K562 (cell line): ENCODE measurements around the gene CYRIA. TPM values are rescaled to one million over a fixed set of nuclear protein-coding genes. Genes with fewer than 3 reads are reported as not detected.

Experiments used
- ARID1B ChIP-seq: fragments of 450-650 bp; IDR thresholded peaks from 2 replicates; pipeline ENCODE4 v1.6.1; 2016; ENCODE audit warnings: antibody characterized with exemption, mild to moderate bottlenecking, inconsistent platforms
- ETV6 ChIP-seq, 3 experiments: fragments of 150-350 bp in 1 of 3; sonication (generic) in 1 of 3; formaldehyde crosslinking in 1 of 3; IDR thresholded peaks; 2 replicates each; pipeline versions ENCODE4 v1.6.1 to v1.8.0; 2014 to 2022; ENCODE audit warnings: borderline replicate concordance in 2 of 3, low read depth in 2 of 3, antibody characterized with exemption in 1 of 3, low read length in 1 of 3, mild to moderate bottlenecking in 1 of 3, missing genetic modification reagents in 1 of 3
- FOSL1 ChIP-seq: fragments of 200-800 bp; sonication (Bioruptor generic); conservative IDR thresholded peaks from 2 replicates; pipeline ENCODE4 v1.6.1; 2016; ENCODE audit warnings: missing genetic modification characterization, missing compliant biosample characterization
- HDAC8 ChIP-seq: fragments of 450-650 bp; IDR thresholded peaks from 2 replicates; pipeline ENCODE4 v1.6.1; 2016; ENCODE audit warnings: mild to moderate bottlenecking, missing genetic modification characterization, moderate library complexity, missing compliant biosample characterization
- MAFF ChIP-seq: IDR thresholded peaks from 2 replicates; pipeline ENCODE4 v1.6.1; 2012; ENCODE audit warnings: low read length, improper control_type of control experiment
- MAFG ChIP-seq: fragments of 450-650 bp; conservative IDR thresholded peaks from 2 replicates; pipeline ENCODE4 v1.6.1; 2016; ENCODE audit warnings: missing genetic modification characterization, missing compliant biosample characterization
- MECOM ChIP-seq: fragments of 250-450 bp; sonication (Bioruptor Pico); IDR thresholded peaks from 2 replicates; pipeline ENCODE4 v1.8.0; 2022; ENCODE audit warnings: inconsistent platforms
- MEIS2 ChIP-seq: fragments of 450-650 bp; IDR thresholded peaks from 2 replicates; pipeline ENCODE4 v1.6.1; 2014; ENCODE audit warnings: mild to moderate bottlenecking; ENCODE audit not compliant: partially characterized antibody
- NFE2 ChIP-seq: IDR thresholded peaks from 2 replicates; pipeline ENCODE4 v1.6.1; 2014; ENCODE audit warnings: antibody characterized with exemption, low read depth
- NFE2L1 ChIP-seq: fragments of 450-650 bp; IDR thresholded peaks from 2 replicates; pipeline ENCODE4 v1.6.1; 2016; ENCODE audit warnings: missing genetic modification characterization, low read depth, mild to moderate bottlenecking, missing compliant biosample characterization, moderate library complexity, borderline replicate concordance
- NFRKB ChIP-seq: fragments of 450-650 bp; IDR thresholded peaks from 2 replicates; pipeline ENCODE4 v1.6.1; 2016; ENCODE audit warnings: low read depth
- POLR2B ChIP-seq: fragments of 450-650 bp; IDR thresholded peaks from 2 replicates; pipeline ENCODE4 v1.6.1; 2018; ENCODE audit warnings: low read depth; ENCODE audit not compliant: partially characterized antibody
- RCOR1 ChIP-seq, 2 experiments: IDR thresholded peaks; 2 replicates each; pipeline ENCODE4 v1.6.1; 2012; ENCODE audit warnings: low read depth in 2 of 2, low read length in 2 of 2, borderline replicate concordance in 1 of 2, improper control_type of control experiment in 1 of 2
- SMARCA4 ChIP-seq: fragments of 450-650 bp; IDR thresholded peaks from 2 replicates; pipeline ENCODE4 v1.6.1; 2016
- SOX6 ChIP-seq: fragments of 450-650 bp; IDR thresholded peaks from 2 replicates; pipeline ENCODE4 v1.6.1; 2014; ENCODE audit warnings: mild to moderate bottlenecking
- TEAD4 ChIP-seq, 2 experiments: sonication (generic) in 1 of 2; formaldehyde crosslinking in 1 of 2; IDR thresholded peaks; 2 replicates each; pipeline versions ENCODE4 v1.6.1 to v1.8.0; 2012 to 2022; ENCODE audit warnings: borderline replicate concordance in 1 of 2, inconsistent platforms in 1 of 2, low read length in 1 of 2, mild to moderate bottlenecking in 1 of 2, missing genetic modification reagents in 1 of 2
- ZNF134 ChIP-seq: fragments of 250-450 bp; sonication (Bioruptor Pico); conservative IDR thresholded peaks from 2 replicates; pipeline ENCODE4 v1.4.0; 2020
- ZNF444 ChIP-seq: fragments of 250-450 bp; sonication (Bioruptor Pico); IDR thresholded peaks from 2 replicates; pipeline ENCODE4 v1.4.0; 2020; ENCODE audit warnings: mild to moderate bottlenecking, moderate library complexity
- ZNF766 ChIP-seq: fragments of 200-800 bp; sonication (Bioruptor generic); conservative IDR thresholded peaks from 2 replicates; pipeline ENCODE4 v1.6.1; 2016; ENCODE audit warnings: missing genetic modification characterization, missing compliant biosample characterization
- polyA plus RNA-seq, 8 experiments: library from polyadenylated mRNA; depleted of rRNA in 4 of 8; stranded (reverse) in 5 of 8; unstranded in 3 of 8; fragments of >200 nt; fragmentation: Nextera tagmentation in 2 of 8; fragmentation: Illumina TruSeq in 1 of 8; extraction: Ambion mirVana in 2 of 8; extraction: Trizol in 1 of 8; gene quantifications; 2 replicates each; pipeline versions ENCODE4 v1.2.1 to v1.2.3, GENCODE V29; 2011 to 2014; ENCODE audit warnings: inconsistent platforms in 1 of 8, missing spikeins in 1 of 8
- total RNA-seq, 7 experiments: library from RNA; depleted of rRNA in 6 of 7; stranded (reverse); fragments of >200 nt in 6 of 7; fragmentation: Illumina TruSeq in 2 of 7; extraction: Trizol in 2 of 7; gene quantifications; 2 replicates each; pipeline versions ENCODE4 v1.2.1 to v1.2.3, GENCODE V29; 2011 to 2021; ENCODE audit warnings: low replicate concordance in 1 of 7
- TF ChIP-seq, protein P1 (sequence below), 2 experiments: fragments of 450-650 bp; conservative IDR thresholded peaks; 2 replicates each; pipeline ENCODE4 v1.6.1; 2017; ENCODE audit warnings: mild to moderate bottlenecking in 2 of 2, moderate library complexity in 2 of 2
- TF ChIP-seq, protein P2 (sequence below): fragments of 450-650 bp; conservative IDR thresholded peaks from 2 replicates; pipeline ENCODE4 v1.6.1; 2016; ENCODE audit warnings: missing genetic modification characterization, low read depth, mild to moderate bottlenecking, missing compliant biosample characterization, moderate library complexity

Gene CYRIA
- total and polyA plus RNA-seq, 9 of the 15 experiments (the other 6 are each of a cell fraction or from before 2014, with no cell fraction given), result 0.84 to 5.6 (median 3.0) TPM

DNA sequence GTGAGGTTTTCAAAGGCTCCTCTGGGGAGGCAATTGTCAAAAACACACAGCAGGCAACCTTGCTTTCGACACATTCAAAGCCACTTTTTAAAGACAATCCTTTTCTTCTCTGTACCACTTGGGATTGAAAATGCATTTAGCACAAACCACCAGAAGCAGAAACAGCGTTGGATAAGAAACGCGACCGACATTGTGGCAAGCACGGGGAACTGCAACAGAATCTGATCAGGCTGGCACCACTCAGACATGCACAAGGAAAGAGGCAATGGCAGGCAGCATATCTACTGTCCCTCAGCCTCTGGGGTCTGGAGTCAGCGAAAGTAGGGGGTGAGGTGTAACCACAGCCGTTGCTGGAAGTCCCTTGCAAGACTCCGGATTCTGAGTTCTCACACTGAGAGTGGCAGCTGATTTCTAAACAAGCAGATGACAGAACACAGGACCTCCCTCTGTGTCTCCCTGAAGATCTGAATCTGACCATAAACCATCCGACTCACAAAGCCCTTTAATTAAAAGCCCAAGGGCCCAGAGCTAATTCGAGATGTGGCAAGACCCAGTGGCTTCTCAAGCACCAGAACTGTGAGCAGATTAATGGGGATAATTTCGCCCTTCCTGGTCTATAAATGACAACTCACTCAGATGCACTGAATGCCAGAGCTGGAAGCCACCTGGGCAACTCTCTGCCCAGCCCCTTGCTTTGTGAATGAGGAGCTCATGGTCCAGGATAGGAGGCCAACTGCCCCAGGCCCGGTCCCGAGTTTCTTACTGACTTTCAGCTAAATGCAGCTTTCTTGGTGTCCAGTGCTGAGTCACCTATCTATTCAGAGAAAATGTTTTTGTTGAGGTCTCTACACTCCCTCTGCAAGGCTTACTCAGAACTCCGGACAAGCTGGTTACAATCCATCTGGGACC, 29.6 kb downstream of the CYRIA start (continued):
- TF ChIP-seq, protein P1, sequence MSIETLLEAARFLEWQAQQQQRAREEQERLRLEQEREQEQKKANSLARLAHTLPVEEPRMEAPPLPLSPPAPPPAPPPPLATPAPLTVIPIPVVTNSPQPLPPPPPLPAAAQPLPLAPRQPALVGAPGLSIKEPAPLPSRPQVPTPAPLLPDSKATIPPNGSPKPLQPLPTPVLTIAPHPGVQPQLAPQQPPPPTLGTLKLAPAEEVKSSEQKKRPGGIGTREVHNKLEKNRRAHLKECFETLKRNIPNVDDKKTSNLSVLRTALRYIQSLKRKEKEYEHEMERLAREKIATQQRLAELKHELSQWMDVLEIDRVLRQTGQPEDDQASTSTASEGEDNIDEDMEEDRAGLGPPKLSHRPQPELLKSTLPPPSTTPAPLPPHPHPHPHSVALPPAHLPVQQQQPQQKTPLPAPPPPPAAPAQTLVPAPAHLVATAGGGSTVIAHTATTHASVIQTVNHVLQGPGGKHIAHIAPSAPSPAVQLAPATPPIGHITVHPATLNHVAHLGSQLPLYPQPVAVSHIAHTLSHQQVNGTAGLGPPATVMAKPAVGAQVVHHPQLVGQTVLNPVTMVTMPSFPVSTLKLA (conservative IDR thresholded peaks at IDR 0.05), result 0 out of 4 replicates have a peak, but pooled peaks of 1 of the 2 experiments have one; percentile 19
- TF ChIP-seq TEAD4 (IDR thresholded peaks at IDR 0.05; ENCODE audit: low read length) (0 out of 2 replicates have a peak, but pooled peaks have one; percentile 3), TEAD4 (CRISPR knock-in tag; IDR thresholded peaks at IDR 0.05; ENCODE audit: borderline replicate concordance) (no peak), NFE2 (peak; percentile 97), ETV6 (IDR thresholded peaks at IDR 0.05; ENCODE audit: borderline replicate concordance in 1 of 2, low read depth in 2 of 2, low read length in 1 of 2) (peak in 1 of 2 experiments; percentile 43; a peak in 1 of 4 replicates), ETV6 (CRISPR knock-in tag; IDR thresholded peaks at IDR 0.05; ENCODE audit: borderline replicate concordance) (no peak), ZNF766 (CRISPR knock-in tag) (peak; percentile 68; the same call in 1 of the 2 replicates), RCOR1 (IDR thresholded peaks at IDR 0.05; ENCODE audit: borderline replicate concordance in 1 of 2, low read depth in 2 of 2, low read length in 2 of 2) (peak in 1 of 2 experiments; percentile 49; a peak in 1 of 4 replicates), MAFF (peak; percentile 88), POLR2B (no peak), MAFG (tag) (peak; percentile 90), ARID1B (peak; percentile 67), FOSL1 (tag) (peak; percentile 87), MEIS2 (peak; percentile 14), MECOM (CRISPR knock-in tag) (peak; percentile 86), ZNF444 (CRISPR knock-in tag) (no peak), HDAC8 (tag) (0 out of 2 replicates have a peak, but pooled peaks have one; percentile 44), ZNF134 (0 out of 2 replicates have a peak, but pooled peaks have one; percentile 11), SOX6 (peak; percentile 66), NFRKB (0 out of 2 replicates have a peak, but pooled peaks have one; percentile 52), NFE2L1 (tag) (peak; percentile 28; the same call in 1 of the 2 replicates), SMARCA4 (peak; percentile 78)
- TF ChIP-seq, protein P2, sequence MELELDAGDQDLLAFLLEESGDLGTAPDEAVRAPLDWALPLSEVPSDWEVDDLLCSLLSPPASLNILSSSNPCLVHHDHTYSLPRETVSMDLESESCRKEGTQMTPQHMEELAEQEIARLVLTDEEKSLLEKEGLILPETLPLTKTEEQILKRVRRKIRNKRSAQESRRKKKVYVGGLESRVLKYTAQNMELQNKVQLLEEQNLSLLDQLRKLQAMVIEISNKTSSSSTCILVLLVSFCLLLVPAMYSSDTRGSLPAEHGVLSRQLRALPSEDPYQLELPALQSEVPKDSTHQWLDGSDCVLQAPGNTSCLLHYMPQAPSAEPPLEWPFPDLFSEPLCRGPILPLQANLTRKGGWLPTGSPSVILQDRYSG (tag), result peak; percentile 78
